ENCODE results near the gene LRRC75B. TPM values are rescaled to one million over a fixed set of nuclear protein-coding genes. Genes with fewer than 3 reads are reported as not detected.
"Not testable (repeated sequence)": the region's sequence is repeated elsewhere in the genome, so short reads cannot be mapped to it uniquely, and the experiment has no call there.

LRRC75B gene
- total RNA-seq, 1 experiment from 2014 or later = 14.5 TPM

DNA sequence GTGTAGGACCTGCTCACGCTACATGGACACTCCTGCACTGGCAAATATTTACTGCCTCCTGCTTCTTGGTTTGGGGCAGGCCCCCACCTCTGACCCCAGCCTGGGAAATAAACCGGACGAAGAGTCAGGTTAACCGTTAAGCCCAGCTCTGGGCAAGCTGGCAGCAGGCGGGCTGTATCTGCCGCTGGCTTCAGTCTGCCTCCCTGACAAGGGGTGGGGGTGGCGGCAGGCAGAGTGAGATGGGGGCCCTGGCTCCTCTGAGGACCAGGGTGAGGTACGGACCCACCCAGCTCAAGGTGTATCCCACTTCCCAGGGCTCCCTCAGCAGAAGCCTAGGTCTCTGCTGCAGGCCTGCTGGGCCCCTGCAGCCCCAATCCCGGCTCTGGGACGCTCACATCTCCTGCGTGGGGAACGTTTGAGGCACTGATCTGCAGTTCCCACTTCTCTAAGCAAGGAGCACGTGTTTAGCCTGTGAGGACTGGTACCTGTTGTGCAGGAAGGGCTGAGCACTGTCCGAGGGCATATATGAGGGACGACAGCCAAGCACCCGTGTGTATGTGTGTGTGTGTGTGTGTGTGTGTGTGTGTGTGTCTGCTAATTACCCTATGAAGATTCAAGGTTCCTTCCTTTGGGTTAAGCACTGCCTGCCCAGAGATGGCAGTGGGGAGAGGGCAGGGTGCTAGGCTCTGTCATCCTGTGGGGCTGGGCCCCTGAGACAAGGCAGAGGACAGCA lies 1.1 kb upstream of the LRRC75B start:
- no peak for DNase-seq
- no TSS peak for BruUV-seq (replicated peaks)
- Mint-ChIP-seq H3K27me3 (ENCODE audit: unreplicated experiment) (no peaks in the 10 kb centered on the region), H3K27ac (ENCODE audit: unreplicated experiment) (peak overlapping the region; percentile 42), H3K4me1 (ENCODE audit: low read depth, unreplicated experiment) (peaks cover 50% of the 10 kb centered on the region), H3K4me3 (ENCODE audit: low read depth, unreplicated experiment) (peak overlapping the region; percentile 83), H3K9me3 (ENCODE audit: low read depth, unreplicated experiment) (no peaks in the 10 kb centered on the region), H3K36me3 (ENCODE audit: insufficient read depth, unreplicated experiment) (peaks cover 38% of the 10 kb centered on the region)
- TF ChIP-seq, protein P1, sequence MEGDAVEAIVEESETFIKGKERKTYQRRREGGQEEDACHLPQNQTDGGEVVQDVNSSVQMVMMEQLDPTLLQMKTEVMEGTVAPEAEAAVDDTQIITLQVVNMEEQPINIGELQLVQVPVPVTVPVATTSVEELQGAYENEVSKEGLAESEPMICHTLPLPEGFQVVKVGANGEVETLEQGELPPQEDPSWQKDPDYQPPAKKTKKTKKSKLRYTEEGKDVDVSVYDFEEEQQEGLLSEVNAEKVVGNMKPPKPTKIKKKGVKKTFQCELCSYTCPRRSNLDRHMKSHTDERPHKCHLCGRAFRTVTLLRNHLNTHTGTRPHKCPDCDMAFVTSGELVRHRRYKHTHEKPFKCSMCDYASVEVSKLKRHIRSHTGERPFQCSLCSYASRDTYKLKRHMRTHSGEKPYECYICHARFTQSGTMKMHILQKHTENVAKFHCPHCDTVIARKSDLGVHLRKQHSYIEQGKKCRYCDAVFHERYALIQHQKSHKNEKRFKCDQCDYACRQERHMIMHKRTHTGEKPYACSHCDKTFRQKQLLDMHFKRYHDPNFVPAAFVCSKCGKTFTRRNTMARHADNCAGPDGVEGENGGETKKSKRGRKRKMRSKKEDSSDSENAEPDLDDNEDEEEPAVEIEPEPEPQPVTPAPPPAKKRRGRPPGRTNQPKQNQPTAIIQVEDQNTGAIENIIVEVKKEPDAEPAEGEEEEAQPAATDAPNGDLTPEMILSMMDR (IDR thresholded peaks at IDR 0.05; ENCODE audit: unreplicated experiment) = no peak
- intact Hi-C loops (cut with micrococcal nuclease; ENCODE audit: unreplicated experiment) = no loop called here
- CTCF ChIA-PET = interaction anchor here (0.6 to 0.7 kb wide), 2 partner anchors 21 to 44 kb away, joined by 3 to 4 read pairs; no protein-coding TSS in a partner anchor

DNA sequence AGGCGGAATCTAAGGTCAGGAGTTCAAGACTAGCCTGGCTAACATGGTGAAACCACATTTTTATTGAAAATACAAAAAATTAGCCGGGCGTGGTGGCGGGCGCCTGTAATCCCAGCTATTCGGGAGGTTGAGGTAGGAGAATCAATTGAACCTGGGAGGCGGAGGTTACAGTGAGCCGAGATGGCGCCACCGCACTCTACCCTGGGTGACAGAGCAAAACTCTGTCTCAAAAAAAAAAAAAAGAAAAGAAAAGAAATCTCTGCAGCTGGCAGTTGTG lies 624 bp upstream of the LRRC75B start:
- H3K4me3 Mint-ChIP-seq (ENCODE audit: low read depth, unreplicated experiment) = peak overlapping the region; percentile 83
- CTCF ChIA-PET = interaction anchor here (0.7 kb wide), 1 partner anchor 21 kb away, joined by 3 read pairs; no protein-coding TSS in a partner anchor

DNA sequence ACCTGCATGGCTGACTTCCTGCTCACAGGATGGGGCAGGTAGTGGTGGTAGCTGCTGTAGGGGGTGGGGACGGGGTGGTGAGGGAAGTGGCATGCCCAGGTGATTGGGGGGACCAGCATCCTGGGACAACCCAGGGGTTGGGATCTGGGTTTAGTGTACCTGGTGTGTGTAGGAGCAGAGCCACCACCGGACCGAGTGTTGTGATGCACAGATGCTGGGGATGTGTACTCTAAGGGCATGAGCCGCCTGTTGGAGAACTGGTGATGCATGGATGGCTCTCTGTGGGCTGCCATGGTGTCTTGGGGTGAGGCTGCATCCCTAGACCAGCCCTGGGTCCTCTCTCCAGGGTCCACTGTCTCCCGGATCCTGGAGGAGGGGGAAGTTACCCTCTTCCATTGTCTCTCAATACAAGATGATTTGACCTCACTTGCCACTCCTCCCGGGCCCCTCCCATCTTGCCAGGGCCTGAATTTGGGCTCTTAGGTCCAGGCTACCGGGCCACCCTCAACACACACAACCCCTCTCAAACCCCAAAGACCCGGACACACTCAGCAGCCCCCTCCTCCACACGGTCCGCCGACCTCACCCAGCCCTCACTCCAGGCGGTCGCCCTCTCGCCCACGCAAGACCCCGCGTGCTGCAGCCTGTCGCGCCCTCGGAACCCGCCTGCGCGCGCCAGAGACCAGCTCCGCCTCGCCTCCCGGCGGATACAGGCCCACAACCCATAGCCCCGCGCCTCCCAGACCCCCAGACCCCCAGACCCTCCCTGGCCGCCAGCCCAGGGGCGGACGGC lies 619 bp downstream of the LRRC75B start:
- BruUV-seq (replicated peaks) = no TSS peak
- Mint-ChIP-seq H3K27me3 (ENCODE audit: unreplicated experiment) (no peaks in the 10 kb centered on the region), H3K4me3 (ENCODE audit: low read depth, unreplicated experiment) (peak overlapping the region; percentile 83), H3K36me3 (ENCODE audit: insufficient read depth, unreplicated experiment) (peaks cover 42% of the 10 kb centered on the region), H3K4me1 (ENCODE audit: low read depth, unreplicated experiment) (peaks cover 64% of the 10 kb centered on the region), H3K9me3 (ENCODE audit: low read depth, unreplicated experiment) (no peaks in the 10 kb centered on the region), H3K27ac (ENCODE audit: unreplicated experiment) (peak overlapping the region; percentile 56)
- CTCF ChIA-PET = no interaction called here
- intact Hi-C loops (cut with micrococcal nuclease; ENCODE audit: unreplicated experiment) = no loop called here
- TF ChIP-seq, protein P1 (IDR thresholded peaks at IDR 0.05; ENCODE audit: unreplicated experiment) = no peak
- no peak for DNase-seq

More for the DNA sequence above, 624 bp upstream of the LRRC75B start:
- Mint-ChIP-seq H3K36me3 (ENCODE audit: insufficient read depth, unreplicated experiment) (peaks cover 42% of the 10 kb centered on the region), H3K4me1 (ENCODE audit: low read depth, unreplicated experiment) (peaks cover 52% of the 10 kb centered on the region), H3K27ac (ENCODE audit: unreplicated experiment) (peak overlapping the region; percentile 42)
- intact Hi-C loops (cut with micrococcal nuclease; ENCODE audit: unreplicated experiment); DNase-seq; H3K27me3 Mint-ChIP-seq (ENCODE audit: unreplicated experiment); H3K9me3 Mint-ChIP-seq (ENCODE audit: low read depth, unreplicated experiment); BruUV-seq (replicated peaks): not testable (repeated sequence)

DNA sequence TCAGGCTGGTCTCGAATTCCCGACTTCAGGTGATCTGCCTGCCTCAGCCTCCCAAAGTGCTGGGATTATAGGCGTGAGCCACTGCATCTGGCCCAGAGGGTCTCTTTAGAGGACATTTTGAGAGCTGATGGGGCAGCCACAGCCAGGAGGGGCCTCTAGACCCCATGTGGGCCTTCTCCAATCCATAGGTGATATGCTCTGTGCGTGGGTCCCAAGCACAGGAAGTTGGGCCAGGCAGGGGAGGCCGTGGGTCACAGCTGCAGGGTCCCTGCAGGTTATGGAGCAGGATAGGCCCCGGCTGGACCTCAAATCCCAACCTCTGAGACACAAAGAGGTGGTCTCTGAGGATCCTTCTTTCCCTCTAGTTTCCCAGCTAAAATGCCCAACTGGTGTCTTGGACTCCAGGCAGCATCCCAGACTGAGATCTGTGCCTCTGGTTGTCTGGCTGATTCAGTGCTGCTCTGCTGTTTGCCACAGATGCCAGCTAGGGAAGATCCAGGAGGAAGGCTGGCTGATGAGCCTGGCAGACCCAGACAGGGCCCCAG lies 1.5 kb downstream of the LRRC75B start:
- TF ChIP-seq, protein P1 (IDR thresholded peaks at IDR 0.05; ENCODE audit: unreplicated experiment) = no peak
- intact Hi-C loops (cut with micrococcal nuclease; ENCODE audit: unreplicated experiment) = no loop called here
- peak overlapping the region; percentile 83 for H3K4me3 Mint-ChIP-seq (ENCODE audit: low read depth, unreplicated experiment)
- no peak for DNase-seq
- BruUV-seq (replicated peaks) = no TSS peak
- CTCF ChIA-PET = no interaction called here
- H3K36me3 Mint-ChIP-seq (ENCODE audit: insufficient read depth, unreplicated experiment) = peaks cover 42% of the 10 kb centered on the region
- no peak overlapping the region for H3K27ac Mint-ChIP-seq (ENCODE audit: unreplicated experiment)
- no peaks in the 10 kb centered on the region for H3K9me3 Mint-ChIP-seq (ENCODE audit: low read depth, unreplicated experiment)
- H3K27me3 Mint-ChIP-seq (ENCODE audit: unreplicated experiment) = no peaks in the 10 kb centered on the region
- H3K4me1 Mint-ChIP-seq (ENCODE audit: low read depth, unreplicated experiment) = peaks cover 70% of the 10 kb centered on the region

Measured in Calu3 (cell line).